GM12891 (cell line): ENCODE measurements around the gene CITED2.

Source experiments
- PAX5 ChIP-seq: IDR thresholded peaks from 2 replicates; pipeline ENCODE4 v1.6.1; 2011; ENCODE audit warnings: low read length, moderate library complexity, mild to moderate bottlenecking; ENCODE audit not compliant: insufficient read depth, severe bottlenecking
- POLR2A ChIP-seq: IDR thresholded peaks from 2 replicates; pipeline ENCODE4 v1.6.1; 2011; ENCODE audit warnings: low read depth, low read length, control low read depth
- POLR2AphosphoS5 ChIP-seq: IDR thresholded peaks from 2 replicates; pipeline ENCODE4 v1.6.1; 2011; ENCODE audit warnings: low read depth, low read length, control low read depth
- POU2F2 ChIP-seq: IDR thresholded peaks from 2 replicates; pipeline ENCODE4 v1.6.1; 2011; ENCODE audit warnings: low read depth, mild to moderate bottlenecking, control low read depth, low read length, moderate library complexity
- SPI1 ChIP-seq: IDR thresholded peaks from 2 replicates; pipeline ENCODE4 v1.6.1; 2011; ENCODE audit warnings: low read depth, low read length, control low read depth
- TAF1 ChIP-seq: IDR thresholded peaks from 2 replicates; pipeline ENCODE4 v1.6.1; 2011; ENCODE audit warnings: low read depth, low read length, control low read depth

DNA sequence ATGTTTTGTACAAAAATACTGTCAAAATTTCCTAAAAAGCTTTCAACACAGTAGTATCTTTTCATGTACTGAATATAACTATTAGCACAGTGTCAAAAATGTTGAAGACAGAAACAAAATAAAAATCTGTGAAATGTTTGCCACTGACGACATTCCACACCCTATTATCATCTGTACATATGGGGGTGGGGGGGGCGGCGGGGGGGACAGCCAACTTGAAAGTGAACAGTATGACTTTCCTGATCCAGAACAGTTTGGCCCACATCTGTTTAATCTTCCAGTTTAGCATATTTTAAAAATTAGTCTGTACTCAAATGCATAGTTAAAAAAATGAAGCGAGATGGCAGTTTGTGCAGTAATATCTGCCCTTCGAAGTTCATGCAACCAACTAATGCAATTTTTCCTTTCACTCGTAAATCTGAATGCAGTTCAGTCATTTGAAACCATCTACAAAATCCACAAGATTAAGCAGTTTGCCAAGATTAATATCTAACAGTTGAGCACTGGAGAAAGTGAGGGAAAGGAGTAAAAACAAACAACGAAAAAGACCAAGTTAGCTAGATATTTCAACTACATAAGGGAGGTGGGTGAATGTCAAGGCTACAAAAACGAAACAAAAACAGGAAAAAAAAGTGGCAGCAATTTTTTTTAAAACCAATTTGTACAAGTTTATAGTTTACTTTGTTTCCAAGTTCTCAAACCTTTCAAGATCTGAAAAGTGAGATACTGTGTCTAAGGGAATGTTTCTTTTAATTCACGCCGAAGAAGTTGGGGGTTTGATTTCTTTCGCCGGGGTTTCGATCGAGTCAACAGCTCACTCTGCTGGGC is 1.9 kb downstream of the CITED2 start:
- TF ChIP-seq TAF1: no peak
- no peak for TF ChIP-seq POLR2A
- no peak for TF ChIP-seq POLR2AphosphoS5
- no peak for TF ChIP-seq SPI1
- TF ChIP-seq PAX5: no peak
- no peak for TF ChIP-seq POU2F2
